PC-9 (cell line): Measurements from ENCODE around the gene EFHC1.

Experiments
- EZH2 ChIP-seq: fragments of 200-600 bp; sonication (generic); IDR thresholded peaks from 2 replicates; pipeline ENCODE4 v1.8.0; 2017; ENCODE audit warnings: antibody characterized with exemption, low read depth
- TF ChIP-seq, protein P1 (sequence below): fragments of 200-600 bp; sonication (generic); conservative IDR thresholded peaks from 2 replicates; pipeline ENCODE4 v1.6.1; 2017; ENCODE audit warnings: mixed run types, antibody characterized with exemption, mild to moderate bottlenecking, moderate library complexity

DNA sequence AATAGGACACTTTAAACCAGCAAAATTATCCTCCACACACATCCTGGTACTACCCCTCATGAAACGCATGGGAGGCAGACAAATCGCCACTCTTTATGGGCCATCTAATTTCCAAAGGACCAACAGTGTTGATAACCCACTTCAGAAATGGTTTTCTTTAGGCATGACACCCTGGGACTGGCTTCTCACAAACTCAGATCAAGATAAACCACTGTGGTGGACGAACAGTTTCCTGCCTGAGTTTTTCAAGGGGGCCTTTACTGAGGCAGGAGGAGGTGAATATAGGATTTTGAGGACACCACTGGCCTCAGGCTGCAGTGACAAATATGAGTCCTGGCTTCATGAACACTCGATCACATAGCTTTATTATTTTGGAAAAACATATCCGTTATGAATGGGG is 130.7 kb downstream of the EFHC1 start:
- TF ChIP-seq, protein P1, sequence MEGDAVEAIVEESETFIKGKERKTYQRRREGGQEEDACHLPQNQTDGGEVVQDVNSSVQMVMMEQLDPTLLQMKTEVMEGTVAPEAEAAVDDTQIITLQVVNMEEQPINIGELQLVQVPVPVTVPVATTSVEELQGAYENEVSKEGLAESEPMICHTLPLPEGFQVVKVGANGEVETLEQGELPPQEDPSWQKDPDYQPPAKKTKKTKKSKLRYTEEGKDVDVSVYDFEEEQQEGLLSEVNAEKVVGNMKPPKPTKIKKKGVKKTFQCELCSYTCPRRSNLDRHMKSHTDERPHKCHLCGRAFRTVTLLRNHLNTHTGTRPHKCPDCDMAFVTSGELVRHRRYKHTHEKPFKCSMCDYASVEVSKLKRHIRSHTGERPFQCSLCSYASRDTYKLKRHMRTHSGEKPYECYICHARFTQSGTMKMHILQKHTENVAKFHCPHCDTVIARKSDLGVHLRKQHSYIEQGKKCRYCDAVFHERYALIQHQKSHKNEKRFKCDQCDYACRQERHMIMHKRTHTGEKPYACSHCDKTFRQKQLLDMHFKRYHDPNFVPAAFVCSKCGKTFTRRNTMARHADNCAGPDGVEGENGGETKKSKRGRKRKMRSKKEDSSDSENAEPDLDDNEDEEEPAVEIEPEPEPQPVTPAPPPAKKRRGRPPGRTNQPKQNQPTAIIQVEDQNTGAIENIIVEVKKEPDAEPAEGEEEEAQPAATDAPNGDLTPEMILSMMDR = no peak
- no peak for TF ChIP-seq EZH2
